OCI-LY1 (cell line): Measurements from ENCODE around the gene ILF3.

Experiments used
- H2AFZ ChIP-seq: fragments of 200-600 bp; sonication (generic), shearing (Covaris generic); 2 replicates; pipeline ENCODE4 v1.6.0; 2014; ENCODE audit warnings: antibody characterized with exemption, mild to moderate bottlenecking, low read length
- H3F3A ChIP-seq: fragments of 200-600 bp; sonication (generic), shearing (Covaris generic); 2 replicates; pipeline ENCODE4 v1.6.0; 2014; ENCODE audit warnings: mild to moderate bottlenecking, antibody characterized with exemption, low read length, moderate library complexity; ENCODE audit not compliant: insufficient read depth
- H3K27ac ChIP-seq: fragments of 200-600 bp; sonication (generic); 2 replicates; pipeline ENCODE4 v1.5.1; 2014; ENCODE audit warnings: low read length, mixed run types, mild to moderate bottlenecking, low read depth; ENCODE audit not compliant: poor library complexity, severe bottlenecking
- H3K27me3 ChIP-seq: fragments of 200-600 bp; sonication (generic); 2 replicates; pipeline ENCODE4 v1.6.0; 2014; ENCODE audit warnings: antibody characterized with exemption, mild to moderate bottlenecking, low read length, moderate library complexity; ENCODE audit not compliant: insufficient read depth
- H3K36me3 ChIP-seq: fragments of 200-600 bp; sonication (generic); 2 replicates; pipeline ENCODE4 v1.6.1; 2014; ENCODE audit warnings: mild to moderate bottlenecking, antibody characterized with exemption, low read length, moderate library complexity, mixed read lengths; ENCODE audit not compliant: insufficient read depth
- H3K4me1 ChIP-seq: fragments of 200-600 bp; sonication (generic); 2 replicates; pipeline ENCODE4 v1.5.1; 2014; ENCODE audit warnings: mild to moderate bottlenecking, low read length, moderate library complexity; ENCODE audit not compliant: insufficient read depth, severe bottlenecking
- H3K4me2 ChIP-seq: fragments of 200-600 bp; sonication (generic), shearing (Covaris generic); 2 replicates; pipeline ENCODE4 v1.6.1; 2014; ENCODE audit warnings: low read length
- H3K4me3 ChIP-seq: fragments of 200-600 bp; sonication (generic); 2 replicates; pipeline ENCODE4 v1.5.1; 2014; ENCODE audit warnings: low read length, low read depth, mild to moderate bottlenecking, mixed read lengths; ENCODE audit not compliant: poor library complexity, severe bottlenecking
- H3K79me2 ChIP-seq: fragments of 200-600 bp; shearing (Covaris generic); 2 replicates; pipeline ENCODE4 v1.6.1; 2016; ENCODE audit warnings: mixed run types, low read length, mixed read lengths; ENCODE audit not compliant: insufficient read depth
- H3K9ac ChIP-seq: fragments of 200-600 bp; sonication (generic), shearing (Covaris generic); 2 replicates; pipeline ENCODE4 v1.6.1; 2014; ENCODE audit warnings: mild to moderate bottlenecking, low read length, mixed read lengths
- H3K9me2 ChIP-seq: fragments of 200-600 bp; sonication (generic), shearing (Covaris generic); 2 replicates; pipeline ENCODE4 v1.6.1; 2014; ENCODE audit warnings: low read depth, mild to moderate bottlenecking, low read length, mixed read lengths
- H3K9me3 ChIP-seq: fragments of 200-600 bp; shearing (Covaris generic); 2 replicates; pipeline ENCODE4 v1.6.1; 2014; ENCODE audit warnings: low read length, mixed read lengths
- H4K20me1 ChIP-seq: fragments of 200-600 bp; sonication (generic), shearing (Covaris generic); 2 replicates; pipeline ENCODE4 v1.6.0; 2016; ENCODE audit warnings: mild to moderate bottlenecking, low read length; ENCODE audit not compliant: insufficient read depth
- EZH2 ChIP-seq: fragments of 200-600 bp; sonication (generic), shearing (Covaris generic); IDR thresholded peaks from 2 replicates; pipeline ENCODE4 v1.8.0; 2017; ENCODE audit warnings: borderline replicate concordance, mixed run types, mild to moderate bottlenecking, antibody characterized with exemption, low read length, moderate library complexity, mixed read lengths
- TF ChIP-seq, protein P1 (sequence below): fragments of 200-600 bp; sonication (generic), shearing (Covaris generic); IDR thresholded peaks from 2 replicates; pipeline ENCODE4 v1.5.1; 2017; ENCODE audit warnings: mild to moderate bottlenecking, antibody characterized with exemption, low read length, moderate library complexity, mixed read lengths

The ILF3 gene

DNA sequence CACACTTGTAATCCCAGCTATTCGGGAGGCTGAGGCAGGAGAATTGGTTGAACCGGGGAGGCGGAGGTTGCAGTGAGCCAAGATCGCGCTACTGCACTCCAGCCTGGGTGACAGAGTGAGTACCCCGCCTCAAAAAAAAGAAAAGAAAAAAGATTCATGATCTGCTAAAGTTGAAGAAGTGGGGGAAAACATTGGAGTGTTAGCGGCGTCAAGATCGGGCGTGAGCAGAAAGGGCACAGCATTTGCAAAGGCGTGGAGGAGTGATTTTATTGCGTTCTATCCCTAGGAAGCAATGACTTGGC is 62.9 kb downstream of the ILF3 start:
- peak overlapping the region; percentile 46 for H3K4me2 ChIP-seq
- H3K4me3 ChIP-seq, result peak overlapping the region; percentile 34
- H3K4me1 ChIP-seq, result peaks cover 26% of the 10 kb centered on the region
- no peaks in the 10 kb centered on the region for H3K9me3 ChIP-seq
- peak overlapping the region; percentile 36; the same call in 1 of the 2 replicates for H2AFZ ChIP-seq
- H3K27me3 ChIP-seq, result no peaks in the 10 kb centered on the region
- TF ChIP-seq, protein P1, sequence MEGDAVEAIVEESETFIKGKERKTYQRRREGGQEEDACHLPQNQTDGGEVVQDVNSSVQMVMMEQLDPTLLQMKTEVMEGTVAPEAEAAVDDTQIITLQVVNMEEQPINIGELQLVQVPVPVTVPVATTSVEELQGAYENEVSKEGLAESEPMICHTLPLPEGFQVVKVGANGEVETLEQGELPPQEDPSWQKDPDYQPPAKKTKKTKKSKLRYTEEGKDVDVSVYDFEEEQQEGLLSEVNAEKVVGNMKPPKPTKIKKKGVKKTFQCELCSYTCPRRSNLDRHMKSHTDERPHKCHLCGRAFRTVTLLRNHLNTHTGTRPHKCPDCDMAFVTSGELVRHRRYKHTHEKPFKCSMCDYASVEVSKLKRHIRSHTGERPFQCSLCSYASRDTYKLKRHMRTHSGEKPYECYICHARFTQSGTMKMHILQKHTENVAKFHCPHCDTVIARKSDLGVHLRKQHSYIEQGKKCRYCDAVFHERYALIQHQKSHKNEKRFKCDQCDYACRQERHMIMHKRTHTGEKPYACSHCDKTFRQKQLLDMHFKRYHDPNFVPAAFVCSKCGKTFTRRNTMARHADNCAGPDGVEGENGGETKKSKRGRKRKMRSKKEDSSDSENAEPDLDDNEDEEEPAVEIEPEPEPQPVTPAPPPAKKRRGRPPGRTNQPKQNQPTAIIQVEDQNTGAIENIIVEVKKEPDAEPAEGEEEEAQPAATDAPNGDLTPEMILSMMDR, result no peak
- no peak for TF ChIP-seq EZH2
- H3K27ac ChIP-seq, result peak overlapping the region; percentile 0
- peak overlapping the region; percentile 15; the same call in 1 of the 2 replicates for H3K9ac ChIP-seq
- H3F3A ChIP-seq, result no peaks in the 10 kb centered on the region
- H4K20me1 ChIP-seq, result no peaks in the 10 kb centered on the region
- peaks cover 18% of the 10 kb centered on the region; the same call in 1 of the 2 replicates for H3K36me3 ChIP-seq
- H3K79me2 ChIP-seq, result peaks cover 37% of the 10 kb centered on the region
- no peaks in the 10 kb centered on the region for H3K9me2 ChIP-seq

DNA sequence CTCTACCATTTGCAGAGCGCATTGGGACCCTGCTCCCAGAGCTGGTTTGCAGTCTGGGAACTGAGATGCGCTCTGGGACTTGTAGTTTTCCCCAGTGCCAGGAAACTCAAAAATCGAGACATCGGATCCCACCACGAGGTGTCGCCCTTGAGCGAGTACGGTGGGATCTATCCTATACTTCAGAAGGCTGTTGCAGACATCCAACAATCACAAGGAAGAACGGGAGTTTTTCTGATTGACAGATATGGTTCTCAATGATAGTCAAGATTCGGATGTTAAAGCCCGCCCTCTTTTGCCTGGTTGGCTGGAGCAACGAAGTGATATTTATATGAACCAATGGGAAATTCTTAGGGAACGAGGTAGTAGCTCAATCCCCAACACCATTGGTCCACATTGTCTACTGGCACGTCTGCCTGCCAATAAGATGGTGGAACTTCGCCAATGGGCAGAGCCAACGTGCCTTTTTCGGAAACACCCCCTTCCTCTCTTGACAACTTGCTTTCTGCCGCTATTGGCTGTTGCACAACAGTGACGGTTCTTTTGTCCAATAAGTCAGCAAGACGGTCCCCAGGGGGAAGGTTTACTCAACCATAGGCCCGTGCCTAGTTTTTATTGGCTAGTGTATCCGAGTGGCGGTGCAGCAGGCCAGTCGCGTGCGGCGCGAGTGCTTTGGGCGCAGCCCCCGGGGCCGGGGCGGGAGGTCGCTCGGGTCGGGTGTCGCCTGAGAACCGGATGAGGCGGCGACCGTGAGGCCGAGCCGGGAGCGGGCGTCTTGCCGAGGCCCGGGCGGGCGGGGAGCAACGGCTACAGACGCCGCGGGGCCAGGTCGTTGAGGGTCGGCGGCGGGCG is 63.4 kb downstream of the ILF3 start, which contains the start of gene DNM2:
Gene DNM2 (plus strand): TSS at position 724 of the 849 bp plus-strand sequence. CDS start 164 bp downstream, outside the sequence.
- no peaks in the 10 kb centered on the region for H4K20me1 ChIP-seq
- H3K4me1 ChIP-seq, result peaks cover 26% of the 10 kb centered on the region
- peak within 1 kb of the TSS; percentile 88 for H3K4me3 ChIP-seq
- H3K9me2 ChIP-seq, result no peaks in the 10 kb centered on the region
- no peaks in the 10 kb centered on the region for H3K9me3 ChIP-seq
- H3K4me2 ChIP-seq, result peak within 1 kb of the TSS; percentile 98
- TF ChIP-seq, protein P1, result peak; percentile 78
- TF ChIP-seq EZH2, result no peak
- peaks cover 43% of the 10 kb centered on the region for H3K79me2 ChIP-seq
- peaks cover 20% of the 10 kb centered on the region; the same call in 1 of the 2 replicates for H3K36me3 ChIP-seq
- peak within 1 kb of the TSS; percentile 44 for H3K27ac ChIP-seq
- H3F3A ChIP-seq, result no peaks in the 10 kb centered on the region
- no peaks in the 10 kb centered on the region for H3K27me3 ChIP-seq
- peak within 1 kb of the TSS; percentile 90 for H3K9ac ChIP-seq
- H2AFZ ChIP-seq, result peak within 1 kb of the TSS; percentile 36; the same call in 1 of the 2 replicates

DNA sequence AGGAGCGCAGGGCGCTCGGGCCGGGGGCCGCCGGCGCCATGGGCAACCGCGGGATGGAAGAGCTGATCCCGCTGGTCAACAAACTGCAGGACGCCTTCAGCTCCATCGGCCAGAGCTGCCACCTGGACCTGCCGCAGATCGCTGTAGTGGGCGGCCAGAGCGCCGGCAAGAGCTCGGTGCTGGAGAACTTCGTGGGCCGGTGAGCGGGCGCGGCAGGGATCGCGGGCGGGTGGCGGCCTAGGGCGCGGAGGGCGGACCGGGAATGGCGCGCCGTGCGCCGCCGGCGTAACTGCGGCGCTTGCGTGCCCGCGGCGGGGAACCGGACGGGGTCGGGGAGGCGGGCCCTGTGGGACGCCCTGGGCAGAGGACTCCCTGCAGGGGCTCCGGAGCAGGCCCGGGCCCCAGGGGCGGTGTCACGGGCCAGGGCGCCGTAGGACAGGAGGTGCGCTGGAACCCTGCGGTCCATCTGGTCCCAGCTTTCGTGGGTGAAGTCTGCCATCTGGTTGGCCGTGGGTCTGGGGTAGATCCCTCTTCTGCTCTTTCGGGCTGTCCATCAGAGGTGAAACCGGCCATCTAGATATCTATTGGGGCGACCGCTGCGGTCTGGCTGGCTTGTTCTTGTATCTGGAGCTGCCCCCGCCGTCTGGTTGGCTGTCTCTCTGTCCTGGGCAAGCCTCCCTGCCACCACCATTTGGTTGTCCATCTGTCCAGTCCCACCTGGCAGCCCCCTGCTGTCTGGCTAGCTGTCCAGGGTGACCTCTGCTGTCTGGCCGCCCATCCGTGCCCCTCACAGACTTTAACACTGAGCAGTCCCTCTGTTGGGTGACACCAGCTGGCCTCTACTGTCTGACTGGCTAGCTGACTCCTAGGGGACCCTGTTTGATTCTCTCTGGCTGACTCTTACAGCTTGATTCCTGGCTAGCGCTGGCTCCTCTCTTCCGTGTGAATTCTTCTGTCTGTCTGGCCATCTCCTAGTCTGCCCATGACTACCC is 64.4 kb downstream of the ILF3 start:
- Histone ChIP-seq H2AFZ (no peak overlapping the region), H3K9me2 (no peaks in the 10 kb centered on the region), H3K4me3 (peak overlapping the region; percentile 88), H3K4me1 (peaks cover 19% of the 10 kb centered on the region), H3K9ac (peak overlapping the region; percentile 90), H3K9me3 (no peaks in the 10 kb centered on the region), H3K79me2 (peaks cover 50% of the 10 kb centered on the region), H3K4me2 (peak overlapping the region; percentile 98), H3K36me3 (peaks cover 16% of the 10 kb centered on the region; the same call in 1 of the 2 replicates), H3K27me3 (no peaks in the 10 kb centered on the region), H3F3A (no peaks in the 10 kb centered on the region), H4K20me1 (no peaks in the 10 kb centered on the region), H3K27ac (peak overlapping the region; percentile 44)
- TF ChIP-seq, protein P1, result no peak
- TF ChIP-seq EZH2, result no peak
